ENCODE measurements around the gene SRGAP3.

- no peak for TF ChIP-seq POLR2A (IDR thresholded peaks at IDR 0.05)
- no peak for TF ChIP-seq CTCF (IDR thresholded peaks at IDR 0.05)
These were observed 176.8 kb downstream of the SRGAP3 start for GRCh38 chr3:9072667-9073009.

Data from body of pancreas (tissue), 4 donors.